WTC11 (cell line): ENCODE results near the gene KCTD4.
"Not testable (repeated sequence)": the region's sequence is repeated elsewhere in the genome, so short reads cannot be mapped to it uniquely, and the experiment has no call there.

Experiments
- CBFB ChIP-seq: sonication (generic); formaldehyde crosslinking; IDR thresholded peaks from 2 replicates; pipeline ENCODE4 v1.8.1; 2022; ENCODE audit warnings: mild to moderate bottlenecking, low read depth, missing genetic modification reagents
- CTCF ChIP-seq: fragments of 200-600 bp; IDR thresholded peaks from 2 replicates; pipeline ENCODE4 v1.8.0; 2022; ENCODE audit warnings: antibody characterized with exemption
- E2F5 ChIP-seq: sonication (generic); formaldehyde crosslinking; IDR thresholded peaks from 2 replicates; pipeline ENCODE4 v1.8.1; 2022; ENCODE audit warnings: mild to moderate bottlenecking, moderate library complexity, missing genetic modification reagents
- ETV6 ChIP-seq: sonication (generic); formaldehyde crosslinking; IDR thresholded peaks from 2 replicates; pipeline ENCODE4 v1.8.1; 2022; ENCODE audit warnings: mild to moderate bottlenecking, missing genetic modification reagents
- IRF1 ChIP-seq: sonication (generic); formaldehyde crosslinking; IDR thresholded peaks from 2 replicates; pipeline ENCODE4 v1.8.0; 2023; ENCODE audit warnings: missing genetic modification reagents
- NFE2L1 ChIP-seq: sonication (generic); formaldehyde crosslinking; IDR thresholded peaks from 2 replicates; pipeline ENCODE4 v1.8.1; 2023; ENCODE audit warnings: missing genetic modification reagents
- USF1 ChIP-seq: sonication (generic); formaldehyde crosslinking; IDR thresholded peaks from 2 replicates; pipeline ENCODE4 v1.8.0; 2022; ENCODE audit warnings: mild to moderate bottlenecking, missing genetic modification reagents
- ZNF219 ChIP-seq: sonication (generic); formaldehyde crosslinking; IDR thresholded peaks from 2 replicates; pipeline ENCODE4 v1.8.0; 2023; ENCODE audit warnings: missing genetic modification reagents, mild to moderate bottlenecking, borderline replicate concordance
- ZNF416 ChIP-seq: fragments of 250-450 bp; sonication (Bioruptor Pico); IDR thresholded peaks from 2 replicates; pipeline ENCODE4 v1.9.0; 2021; ENCODE audit warnings: mild to moderate bottlenecking, inconsistent platforms
- TF ChIP-seq, protein P1 (sequence below): fragments of 250-450 bp; sonication (Bioruptor Pico); IDR thresholded peaks from 2 replicates; pipeline ENCODE4 v2.1.2; 2022; ENCODE audit warnings: mild to moderate bottlenecking, moderate library complexity

DNA sequence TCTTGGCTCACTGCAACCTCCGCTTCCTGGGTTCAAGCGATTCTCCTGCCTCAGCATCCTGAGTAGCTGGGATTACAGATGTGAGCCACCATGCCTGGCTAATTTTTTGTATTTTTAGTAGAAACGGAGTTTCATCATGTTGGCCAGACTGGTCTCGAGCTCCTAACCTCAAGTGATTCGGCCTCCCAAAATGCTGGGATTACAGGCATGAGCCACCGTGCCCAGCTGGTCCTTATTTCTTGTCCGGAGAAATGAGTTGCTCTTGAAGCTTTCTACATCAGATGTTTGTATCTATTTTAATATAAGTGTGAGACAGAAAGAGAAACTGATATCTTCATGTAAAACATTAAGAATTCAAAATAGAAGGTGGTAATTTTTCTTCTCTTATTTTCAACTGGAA, 43.9 kb upstream of the KCTD4 start:
- not testable (repeated sequence) for TF ChIP-seq IRF1; NFE2L1; CTCF; E2F5 (CRISPR knock-in tag); ETV6; ZNF219 (CRISPR knock-in tag); CBFB (CRISPR knock-in tag); ZNF416 (CRISPR knock-in tag); USF1 (CRISPR knock-in tag)
- TF ChIP-seq, protein P1, sequence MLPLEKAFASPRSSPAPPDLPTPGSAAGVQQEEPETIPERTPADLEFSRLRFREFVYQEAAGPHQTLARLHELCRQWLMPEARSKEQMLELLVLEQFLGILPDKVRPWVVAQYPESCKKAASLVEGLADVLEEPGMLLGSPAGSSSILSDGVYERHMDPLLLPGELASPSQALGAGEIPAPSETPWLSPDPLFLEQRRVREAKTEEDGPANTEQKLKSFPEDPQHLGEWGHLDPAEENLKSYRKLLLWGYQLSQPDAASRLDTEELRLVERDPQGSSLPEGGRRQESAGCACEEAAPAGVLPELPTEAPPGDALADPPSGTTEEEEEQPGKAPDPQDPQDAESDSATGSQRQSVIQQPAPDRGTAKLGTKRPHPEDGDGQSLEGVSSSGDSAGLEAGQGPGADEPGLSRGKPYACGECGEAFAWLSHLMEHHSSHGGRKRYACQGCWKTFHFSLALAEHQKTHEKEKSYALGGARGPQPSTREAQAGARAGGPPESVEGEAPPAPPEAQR, result not testable (repeated sequence)
